ENCODE measurements around the gene C10orf120. TPM values are rescaled to one million over a fixed set of nuclear protein-coding genes. Genes with fewer than 3 reads are reported as not detected.

The C10orf120 gene
- polyA plus RNA-seq, 1 experiment, result not detected

DNA sequence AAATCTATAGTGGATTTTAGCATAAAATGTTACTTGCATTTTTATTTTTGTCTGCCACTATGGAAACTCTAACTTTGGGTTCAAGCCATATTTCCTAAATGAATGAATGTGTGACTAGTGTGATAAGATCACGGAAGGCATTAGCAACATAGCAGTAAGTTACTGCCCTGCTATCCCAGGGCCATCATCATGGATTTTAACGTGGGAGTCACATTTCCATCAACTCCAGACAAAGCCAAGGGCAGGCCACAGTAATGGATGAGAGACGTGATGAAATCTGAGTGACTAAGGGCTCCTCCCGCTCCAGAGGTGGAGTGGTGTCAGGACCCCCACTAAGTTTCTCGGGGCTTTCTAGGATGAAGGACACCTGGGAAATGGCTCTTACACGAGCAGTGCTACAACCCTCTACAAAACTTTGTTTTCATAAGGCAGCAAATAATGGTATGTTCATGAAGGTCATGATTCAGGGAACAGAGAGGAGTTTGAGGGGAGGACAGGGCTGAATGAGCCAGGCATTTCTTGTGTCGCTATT is 34.3 kb downstream of the C10orf120 start:
- no peak for DNase-seq (ENCODE audit: low read depth)
- Histone ChIP-seq H3K27me3 (ENCODE audit: control insufficient read depth, insufficient read depth, low read length) (no peaks in the 10 kb centered on the region), H3K36me3 (ENCODE audit: control insufficient read depth, insufficient read depth, low read length) (no peaks in the 10 kb centered on the region), H3K4me3 (ENCODE audit: low read depth, low read length) (no peak overlapping the region)
- no peak for TF ChIP-seq CTCF (IDR thresholded peaks at IDR 0.05; ENCODE audit: insufficient read depth, low read depth, low read length)
- POLR2A ChIA-PET, result no interaction called here
- CTCF ChIA-PET, result no interaction called here

DNA sequence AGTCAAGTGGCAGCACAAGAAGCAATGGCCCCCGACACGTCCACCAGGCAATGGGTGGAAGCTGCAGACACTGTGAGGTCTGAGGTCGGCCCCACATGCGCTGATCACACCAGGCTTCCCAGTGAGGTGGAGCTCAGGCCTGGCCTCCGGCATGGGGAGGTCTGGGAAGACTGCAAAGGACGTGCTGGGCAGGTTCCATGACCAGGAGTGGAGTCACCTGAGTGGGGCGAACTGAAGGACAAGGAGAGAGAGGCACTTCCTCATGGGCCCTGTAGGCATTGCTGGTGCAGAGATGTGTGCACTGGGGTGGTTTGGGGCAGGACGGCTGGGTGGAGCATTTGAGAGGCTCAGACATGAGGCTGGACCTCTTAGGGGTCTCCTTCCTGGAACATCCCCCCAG is 35.1 kb downstream of the C10orf120 start:
- Histone ChIP-seq H3K4me3 (ENCODE audit: low read depth, low read length) (no peak overlapping the region), H3K36me3 (ENCODE audit: control insufficient read depth, insufficient read depth, low read length) (no peaks in the 10 kb centered on the region), H3K27me3 (ENCODE audit: control insufficient read depth, insufficient read depth, low read length) (no peaks in the 10 kb centered on the region)
- no peak for DNase-seq (ENCODE audit: low read depth)
- no peak for TF ChIP-seq CTCF (IDR thresholded peaks at IDR 0.05; ENCODE audit: insufficient read depth, low read depth, low read length)
- ChIA-PET CTCF (no interaction called here), POLR2A (no interaction called here)

DNA sequence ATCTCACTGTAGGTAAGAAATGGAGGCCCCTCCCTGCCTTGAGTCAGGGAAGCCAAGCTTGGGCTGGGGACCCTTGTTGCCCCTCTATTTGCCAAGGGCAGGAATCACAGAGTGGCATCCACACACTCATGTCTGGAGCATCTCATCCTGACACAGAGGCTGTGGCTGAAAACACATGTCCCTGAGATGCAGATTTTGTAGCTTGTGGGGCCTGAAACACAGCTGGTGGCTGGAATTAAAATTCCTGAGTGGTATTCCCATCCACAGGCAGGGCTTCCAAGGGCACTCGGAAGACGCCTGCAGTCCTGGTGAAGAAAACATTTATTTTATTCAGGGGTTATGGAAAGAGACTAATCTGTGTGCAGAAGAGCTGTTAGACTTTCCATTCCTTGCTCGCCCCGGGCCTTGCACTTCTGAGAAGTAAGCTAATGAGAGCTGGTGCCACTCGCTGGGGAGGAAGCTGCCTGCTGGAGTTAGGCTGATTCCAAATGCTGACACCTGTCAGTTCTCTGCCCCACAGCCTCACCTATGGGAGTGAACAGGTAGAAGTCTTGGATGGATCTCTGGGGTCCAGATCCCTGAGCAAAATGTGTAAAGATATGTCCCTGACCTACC is 36.0 kb downstream of the C10orf120 start:
- CTCF ChIA-PET, result no interaction called here
- H3K27me3 ChIP-seq (ENCODE audit: control insufficient read depth, insufficient read depth, low read length), result no peaks in the 10 kb centered on the region
- TF ChIP-seq CTCF (IDR thresholded peaks at IDR 0.05; ENCODE audit: insufficient read depth, low read depth, low read length), result no peak
- H3K4me3 ChIP-seq (ENCODE audit: low read depth, low read length), result no peak overlapping the region
- H3K36me3 ChIP-seq (ENCODE audit: control insufficient read depth, insufficient read depth, low read length), result no peaks in the 10 kb centered on the region
- POLR2A ChIA-PET, result no interaction called here
- DNase-seq (ENCODE audit: low read depth), result no peak

DNA sequence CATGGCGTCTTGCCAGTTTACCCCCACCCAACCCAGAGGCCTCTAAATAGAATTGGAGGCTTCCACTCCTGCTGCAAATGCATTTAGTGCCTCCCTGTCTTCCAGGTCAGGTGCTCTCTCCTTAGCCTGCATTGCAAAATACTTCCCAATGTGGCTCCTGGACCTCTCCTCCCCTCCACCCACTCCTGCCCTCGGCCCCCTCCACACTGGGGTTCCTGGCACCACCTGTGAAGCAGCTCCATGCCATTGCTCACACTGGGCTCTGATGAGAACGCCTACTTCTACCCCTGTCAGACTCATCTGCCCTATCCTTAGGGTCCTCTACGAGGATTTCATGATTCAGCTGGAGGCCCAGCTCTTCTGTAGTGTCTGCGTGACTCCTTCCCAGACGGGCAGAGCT is 37.4 kb downstream of the C10orf120 start:
- no peak for TF ChIP-seq CTCF (IDR thresholded peaks at IDR 0.05; ENCODE audit: insufficient read depth, low read depth, low read length)
- Histone ChIP-seq H3K4me3 (ENCODE audit: low read depth, low read length) (no peak overlapping the region), H3K36me3 (ENCODE audit: control insufficient read depth, insufficient read depth, low read length) (no peaks in the 10 kb centered on the region), H3K27me3 (ENCODE audit: control insufficient read depth, insufficient read depth, low read length) (no peaks in the 10 kb centered on the region)
- ChIA-PET POLR2A (no interaction called here), CTCF (no interaction called here)
- DNase-seq (ENCODE audit: low read depth), result no peak

DNA sequence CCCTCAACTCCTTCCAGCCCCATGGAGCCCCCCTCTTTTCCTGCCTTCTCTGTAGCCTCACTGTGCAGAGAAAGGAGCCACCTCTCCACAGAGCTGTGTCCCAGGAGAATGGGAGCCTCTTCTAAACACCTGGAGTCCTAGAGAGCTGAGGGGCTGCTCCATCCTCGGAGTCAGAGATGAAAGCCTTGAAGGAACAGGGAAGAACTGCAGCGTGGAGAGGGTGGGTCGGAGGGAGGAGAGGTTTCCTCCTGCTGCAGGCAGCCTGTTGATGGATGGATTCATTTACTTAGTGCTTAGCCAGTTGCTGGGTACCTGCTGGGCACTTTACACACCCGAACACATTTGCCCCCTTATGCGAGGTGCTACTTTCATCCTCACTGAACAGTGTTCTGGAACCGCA is 39.0 kb downstream of the C10orf120 start:
- no peak for DNase-seq (ENCODE audit: low read depth)
- ChIA-PET POLR2A (no interaction called here), CTCF (no interaction called here)
- H3K36me3 ChIP-seq (ENCODE audit: control insufficient read depth, insufficient read depth, low read length), result no peaks in the 10 kb centered on the region
- no peaks in the 10 kb centered on the region for H3K27me3 ChIP-seq (ENCODE audit: control insufficient read depth, insufficient read depth, low read length)
- no peak overlapping the region for H3K4me3 ChIP-seq (ENCODE audit: low read depth, low read length)
- TF ChIP-seq CTCF (IDR thresholded peaks at IDR 0.05; ENCODE audit: insufficient read depth, low read depth, low read length), result no peak

All from BJ (cell line).